ENCODE measurements around the gene POLR3F.

Gene POLR3F

GRCh38 chr20:18466894-18467730 lies at the start of gene POLR3F, which contains the start of gene DZANK1:
Gene POLR3F (plus strand): TSS chr20:18467390. CDS start chr20:18467507, 117 bp downstream.
Gene DZANK1 (minus strand): TSS chr20:18467030. CDS start chr20:18465358, 1,672 bp downstream.
- Histone ChIP-seq H3K4me3 (peak within 1 kb of the TSS; percentile 71 to 77), H3K4me1 (peaks cover 0 to 20% (median 14%) of the 10 kb centered on the region in 4 donors), H3K36me3 (peaks cover 0 to 22% (median 10%) of the 10 kb centered on the region in 3 donors), H3K9me3 (no peaks in the 10 kb centered on the region), H3K27ac (peak within 1 kb of the TSS; percentile 73 to 79), H3K27me3 (peaks cover 0 to 5% of the 10 kb centered on the region in 2 donors)
- no peak for TF ChIP-seq CTCF (IDR thresholded peaks at IDR 0.05)
- intact Hi-C loops (cut with DNase I; ENCODE audit: low total_unique reads): loop anchor here (5.0 kb wide), 1 partner anchor 40 kb away; the partner anchor contains the start of gene SEC23B
- peak; percentile 97 for DNase-seq

- Histone ChIP-seq H3K4me3 (no peak overlapping the region), H3K36me3 (peaks cover 0 to 6% (median 0%) of the 10 kb centered on the region in 3 donors), H3K4me1 (no peaks in the 10 kb centered on the region), H3K9me3 (no peaks in the 10 kb centered on the region), H3K27ac (no peak overlapping the region), H3K27me3 (no peaks in the 10 kb centered on the region)
- no peak for TF ChIP-seq CTCF (IDR thresholded peaks at IDR 0.05)
- DNase-seq: no peak
- intact Hi-C loops (cut with DNase I; ENCODE audit: low total_unique reads): no loop called here
Observed at GRCh38 chr20:18421608-18422007, 45.6 kb upstream of the POLR3F start.

- TF ChIP-seq CTCF (IDR thresholded peaks at IDR 0.05): no peak
- H3K27me3 ChIP-seq: no peaks in the 10 kb centered on the region
- intact Hi-C loops (cut with DNase I; ENCODE audit: low total_unique reads): no loop called here
- H3K4me1 ChIP-seq: peaks cover 0 to 11% (median 8%) of the 10 kb centered on the region in 4 donors
- peaks cover 0 to 16% (median 0%) of the 10 kb centered on the region in 3 donors for H3K36me3 ChIP-seq
- H3K27ac ChIP-seq: no peak overlapping the region
- no peak for DNase-seq
- H3K9me3 ChIP-seq: no peaks in the 10 kb centered on the region
- no peak overlapping the region for H3K4me3 ChIP-seq
Observed at GRCh38 chr20:18427214-18427613, 40.0 kb upstream of the POLR3F start.

GRCh38 chr20:18428490-18429173 lies 38.6 kb upstream of the POLR3F start:
- peaks cover 0 to 25% (median 0%) of the 10 kb centered on the region in 3 donors for H3K36me3 ChIP-seq
- H3K9me3 ChIP-seq: no peaks in the 10 kb centered on the region
- H3K27ac ChIP-seq: no peak overlapping the region
- peaks cover 0 to 11% (median 8%) of the 10 kb centered on the region in 4 donors for H3K4me1 ChIP-seq
- no peak overlapping the region for H3K4me3 ChIP-seq
- intact Hi-C loops (cut with DNase I; ENCODE audit: low total_unique reads): no loop called here
- no peaks in the 10 kb centered on the region for H3K27me3 ChIP-seq
- DNase-seq: no peak
- no peak for TF ChIP-seq CTCF (IDR thresholded peaks at IDR 0.05)

GRCh38 chr20:18430172-18430826 lies 36.9 kb upstream of the POLR3F start:
- H3K27me3 ChIP-seq: no peaks in the 10 kb centered on the region
- DNase-seq: no peak
- intact Hi-C loops (cut with DNase I; ENCODE audit: low total_unique reads): no loop called here
- no peak overlapping the region for H3K4me3 ChIP-seq
- H3K4me1 ChIP-seq: peaks cover 0 to 11% (median 8%) of the 10 kb centered on the region in 4 donors
- no peak overlapping the region for H3K27ac ChIP-seq
- peaks cover 0 to 25% (median 0%) of the 10 kb centered on the region in 3 donors for H3K36me3 ChIP-seq
- no peak for TF ChIP-seq CTCF (IDR thresholded peaks at IDR 0.05)
- H3K9me3 ChIP-seq: no peaks in the 10 kb centered on the region

Data from tibial artery (tissue), 4 donors.